ENCODE data around the gene TRMO. TPM values are rescaled to one million over a fixed set of nuclear protein-coding genes. Genes with fewer than 3 reads are reported as not detected.
A peak's percentile ranks its signal among the peaks of the same experiment; 100 is the strongest.
"Not testable (repeated sequence)": the region's sequence is repeated elsewhere in the genome, so short reads cannot be mapped to it uniquely, and the experiment has no call there.

TRMO gene, protein sequence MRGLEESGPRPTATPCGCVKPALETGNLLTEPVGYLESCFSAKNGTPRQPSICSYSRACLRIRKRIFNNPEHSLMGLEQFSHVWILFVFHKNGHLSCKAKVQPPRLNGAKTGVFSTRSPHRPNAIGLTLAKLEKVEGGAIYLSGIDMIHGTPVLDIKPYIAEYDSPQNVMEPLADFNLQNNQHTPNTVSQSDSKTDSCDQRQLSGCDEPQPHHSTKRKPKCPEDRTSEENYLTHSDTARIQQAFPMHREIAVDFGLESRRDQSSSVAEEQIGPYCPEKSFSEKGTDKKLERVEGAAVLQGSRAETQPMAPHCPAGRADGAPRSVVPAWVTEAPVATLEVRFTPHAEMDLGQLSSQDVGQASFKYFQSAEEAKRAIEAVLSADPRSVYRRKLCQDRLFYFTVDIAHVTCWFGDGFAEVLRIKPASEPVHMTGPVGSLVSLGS
- total RNA-seq: 10 to 100 TPM; 40.2 to 51.5 TPM
- polyA plus RNA-seq: 10 to 100 TPM; 11.7 to 18.0 (median 13.8) TPM
- total RNA-seq: 25.7 to 59.1 (median 45.9) reads per million in 6 experiments

DNA sequence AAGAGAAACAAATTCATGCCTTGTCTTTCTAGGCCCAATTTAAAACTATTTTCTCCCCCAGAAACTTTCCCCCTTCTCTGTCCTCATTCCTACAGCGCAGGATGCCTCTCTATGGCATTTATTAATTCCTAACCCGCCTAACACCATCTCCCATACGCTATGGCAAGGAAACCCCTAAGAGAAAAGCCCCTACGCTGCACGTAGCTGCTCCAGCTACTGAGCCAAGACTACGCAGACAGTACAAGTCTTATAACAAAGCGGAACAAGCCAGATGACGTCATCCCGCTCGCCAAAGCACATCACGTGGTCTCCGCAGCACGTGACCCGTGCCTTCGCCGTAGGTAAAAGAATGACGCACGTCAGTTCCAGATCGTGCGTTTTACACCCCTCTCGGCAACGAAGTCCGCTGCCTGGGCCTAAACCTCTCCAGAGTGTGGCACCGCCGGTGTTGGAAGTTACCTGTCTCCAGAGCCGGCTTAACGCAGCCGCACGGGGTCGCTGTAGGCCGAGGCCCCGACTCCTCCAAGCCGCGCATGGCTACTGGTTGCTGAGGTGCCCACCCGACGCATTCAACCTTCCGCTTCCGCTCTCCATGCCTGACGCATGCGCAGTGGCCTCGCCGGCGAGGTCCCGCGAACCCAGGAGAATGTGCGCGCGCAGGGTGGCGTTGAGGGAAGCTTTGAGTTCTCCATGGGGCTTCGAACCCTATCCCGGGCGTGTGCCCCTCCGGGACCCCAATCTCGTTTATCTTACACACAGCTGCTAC is at the start of gene TRMO:
Gene TRMO (minus strand): TSS at position 542 of the 766 bp plus-strand sequence. CDS start 7 bp downstream, at position 535.
- Mint-ChIP-seq H3K36me3 (peaks cover 0 to 5% (median under 1%) of the 10 kb centered on the region in 3 donors), H3K9me3 (no peaks in the 10 kb centered on the region), H3K4me1 (peaks cover 25 to 63% (median 51%) of the 10 kb centered on the region in 4 donors), H3K4me3 (peak within 1 kb of the TSS; percentile 86 to 95 (median 94)), H3K27ac (peak within 1 kb of the TSS; percentile 98 to 99 (median 99)), H3K27me3 (peaks cover 0 to 5% (median 0%) of the 10 kb centered on the region in 5 donors)
- POLR2A ChIA-PET: interaction anchor here (0.6 to 9.2 kb wide), 44 partner anchors 8 to 334 kb away, joined by 3 to 349 read pairs (median 5); partner anchors contain the start of genes ANP32B, CORO2A, HEMGN and NANS
- DNase-seq: peak; percentile 97 to 99 (median 98)
- ATAC-seq: peak; percentile 75 to 79

DNA sequence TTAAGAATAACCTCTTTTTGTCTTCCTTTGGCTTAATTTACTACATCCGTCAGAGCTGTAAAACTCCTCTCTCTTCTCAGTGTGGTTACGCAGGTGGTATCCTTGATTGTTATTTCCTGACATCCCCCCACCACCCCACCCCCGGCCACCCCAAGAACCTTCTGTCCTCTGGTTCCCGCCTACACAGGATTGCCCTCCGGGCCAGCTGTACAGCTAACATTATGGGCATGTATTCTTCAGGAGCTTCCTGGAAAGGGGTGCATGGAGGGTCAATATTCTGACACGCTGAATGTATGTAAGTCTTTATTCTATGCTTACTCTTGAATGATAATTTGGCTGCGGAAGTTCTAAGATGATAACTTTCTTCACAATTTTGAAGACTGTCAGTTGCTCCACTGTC is 47.9 kb upstream of the TRMO start:
- H3K36me3 Mint-ChIP-seq: no peaks in the 10 kb centered on the region
- H3K27ac Mint-ChIP-seq: peak overlapping the region; percentile 55 to 93 (median 85)
- peak; percentile 65 to 83 for ATAC-seq
- peaks cover 5 to 13% (median 10%) of the 10 kb centered on the region in 4 donors for H3K4me1 Mint-ChIP-seq
- POLR2A ChIA-PET: interaction anchor here (1.0 to 2.0 kb wide), 3 partner anchors 11 to 48 kb away, joined by 4 to 12 read pairs (median 5); partner anchors contain the start of genes ANP32B and TRMO
- H3K9me3 Mint-ChIP-seq: peaks cover 0 to 2% (median 0%) of the 10 kb centered on the region in 9 donors
- peak overlapping the region; percentile 34 to 86 (median 72) for H3K4me3 Mint-ChIP-seq
- no peaks in the 10 kb centered on the region for H3K27me3 Mint-ChIP-seq
- DNase-seq: peak in 2 of 10 donors; percentile 37 to 49

DNA sequence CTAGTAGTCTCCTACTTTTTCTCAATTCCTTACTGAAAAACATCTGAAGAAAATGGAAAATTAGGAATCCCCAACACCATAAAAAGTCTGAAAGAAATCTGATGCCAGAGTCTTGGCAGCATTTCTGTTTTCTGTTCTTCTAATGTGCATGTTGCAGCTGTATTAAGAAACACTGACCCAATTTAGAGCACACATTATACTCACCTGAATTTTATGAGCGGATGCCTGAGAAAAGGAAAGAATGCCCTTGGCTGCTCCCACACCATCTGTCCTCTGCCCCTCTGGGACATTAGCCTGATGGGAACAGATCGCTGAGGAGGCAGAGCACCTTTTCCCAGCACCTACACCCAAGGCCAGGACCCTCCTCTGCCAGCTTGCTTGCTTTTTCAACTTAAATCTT is 46.7 kb upstream of the TRMO start:
- H3K27ac Mint-ChIP-seq: peak overlapping the region in 8 of 10 donors; percentile 5 to 80 (median 74)
- H3K9me3 Mint-ChIP-seq: no peaks in the 10 kb centered on the region
- no peaks in the 10 kb centered on the region for H3K27me3 Mint-ChIP-seq
- POLR2A ChIA-PET: interaction anchor here (0.5 to 2.0 kb wide), 3 partner anchors 10 to 48 kb away, joined by 3 to 12 read pairs (median 4); partner anchors contain the start of gene ANP32B
- H3K4me3 Mint-ChIP-seq: peak overlapping the region in 5 of 10 donors; percentile 10 to 45 (median 33)
- no peak for DNase-seq
- H3K4me1 Mint-ChIP-seq: peaks cover 4 to 13% (median 10%) of the 10 kb centered on the region in 4 donors
- H3K36me3 Mint-ChIP-seq: no peaks in the 10 kb centered on the region
- ATAC-seq: no peak

DNA sequence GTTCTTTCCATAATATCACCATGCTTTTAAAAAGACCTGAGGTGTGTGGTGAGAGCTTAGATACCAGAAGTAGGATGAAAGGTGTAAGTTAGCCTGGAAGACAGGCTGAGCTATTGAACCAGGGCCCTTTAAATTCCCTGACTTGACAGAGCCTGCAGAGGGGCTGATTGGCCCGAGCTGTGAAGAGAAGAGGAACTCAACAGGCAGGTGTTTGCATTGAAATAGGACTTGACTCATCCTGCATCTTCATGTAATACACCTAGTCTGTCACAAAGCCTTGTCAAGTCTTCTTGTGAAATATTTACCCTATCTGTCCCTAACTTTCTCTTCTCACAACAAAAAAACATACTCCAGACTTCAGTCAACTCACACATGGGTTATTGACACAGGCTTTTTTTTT is 44.2 kb upstream of the TRMO start:
- ATAC-seq: no peak
- no peak for DNase-seq
- peaks cover 1 to 13% (median 10%) of the 10 kb centered on the region in 4 donors for H3K4me1 Mint-ChIP-seq
- peak overlapping the region in 1 of 10 donors; percentile 71 for H3K27ac Mint-ChIP-seq
- H3K4me3 Mint-ChIP-seq: no peak overlapping the region
- H3K27me3 Mint-ChIP-seq: no peaks in the 10 kb centered on the region
- H3K36me3 Mint-ChIP-seq: no peaks in the 10 kb centered on the region
- POLR2A ChIA-PET: interaction anchor here (1.0 to 1.3 kb wide), 3 partner anchors 17 to 45 kb away, joined by 3 to 4 read pairs (median 4); partner anchors contain the start of gene ANP32B
- no peaks in the 10 kb centered on the region for H3K9me3 Mint-ChIP-seq

DNA sequence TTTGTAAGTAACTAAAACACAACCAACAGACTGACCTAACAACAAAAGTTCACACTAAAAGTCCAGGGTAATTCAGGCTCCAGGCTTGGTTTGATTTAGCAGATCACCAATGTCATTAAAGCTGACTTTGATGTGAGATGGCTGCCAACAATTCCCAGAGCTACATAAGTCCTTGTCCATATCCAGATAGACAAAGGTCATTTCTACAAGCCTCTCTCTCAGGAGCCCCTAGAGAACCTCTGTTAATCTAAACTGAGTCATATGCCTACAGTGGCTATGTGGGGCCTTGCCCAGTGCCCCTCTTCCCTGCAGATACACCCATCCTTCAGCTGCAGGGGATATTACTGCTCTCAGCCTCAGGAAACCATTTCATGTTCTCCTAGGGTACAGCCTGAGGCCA is 42.6 kb upstream of the TRMO start:
- Mint-ChIP-seq H3K36me3 (no peaks in the 10 kb centered on the region), H3K27ac (no peak overlapping the region), H3K9me3 (no peaks in the 10 kb centered on the region), H3K27me3 (no peaks in the 10 kb centered on the region), H3K4me1 (peaks cover 1 to 6% (median 3%) of the 10 kb centered on the region in 4 donors), H3K4me3 (no peak overlapping the region)
- ATAC-seq (no peak), DNase-seq (no peak)
- POLR2A ChIA-PET: no interaction called here

DNA sequence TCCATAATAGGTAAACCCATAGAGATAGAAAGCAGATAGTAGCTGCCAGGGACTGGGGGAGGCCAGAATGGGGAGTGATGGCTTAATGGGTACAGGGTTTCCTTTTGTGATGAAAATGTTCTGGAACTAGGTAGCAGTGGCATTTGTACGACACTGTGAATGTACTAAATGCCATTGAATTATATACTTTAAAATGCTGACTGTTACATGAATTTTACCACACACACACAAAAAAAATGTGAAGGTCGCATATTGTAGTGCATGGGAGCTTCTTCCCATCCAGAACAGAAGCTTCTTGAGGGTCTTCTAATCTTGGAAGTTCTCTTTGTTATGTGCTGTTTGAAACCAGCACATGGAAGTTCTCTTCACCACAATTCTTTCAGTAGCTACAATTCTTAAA is 40.9 kb upstream of the TRMO start:
- H3K9me3 Mint-ChIP-seq: no peaks in the 10 kb centered on the region
- no peaks in the 10 kb centered on the region for H3K36me3 Mint-ChIP-seq
- POLR2A ChIA-PET: interaction anchor here (1.1 kb wide), 1 partner anchor 19 kb away, joined by 6 read pairs; the partner anchor contains the start of gene ANP32B
- DNase-seq (no peak), ATAC-seq (no peak)
- H3K27me3 Mint-ChIP-seq: no peaks in the 10 kb centered on the region
- no peaks in the 10 kb centered on the region for H3K4me1 Mint-ChIP-seq
- no peak overlapping the region for H3K4me3 Mint-ChIP-seq
- no peak overlapping the region for H3K27ac Mint-ChIP-seq

DNA sequence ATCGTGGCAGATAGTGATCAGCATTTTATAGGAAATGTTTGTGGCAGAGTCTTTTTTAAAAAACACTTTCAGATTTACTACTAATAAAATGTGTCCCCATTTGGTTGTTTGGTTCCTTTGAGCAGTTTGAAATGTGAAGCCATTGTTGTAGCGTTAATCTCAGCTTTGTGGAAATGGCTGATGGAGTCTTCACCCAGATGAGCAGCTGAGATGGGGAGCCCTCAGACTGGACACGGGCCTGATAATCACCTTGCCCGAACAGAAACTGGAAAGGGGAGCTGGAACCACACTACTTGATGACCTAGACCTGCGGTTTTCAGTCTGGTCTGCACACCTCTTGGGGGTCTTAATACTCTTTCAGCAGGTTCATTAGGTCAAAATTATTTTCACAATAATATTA is 40.3 kb upstream of the TRMO start:
- Mint-ChIP-seq H3K4me3 (no peak overlapping the region), H3K9me3 (no peaks in the 10 kb centered on the region), H3K27ac (no peak overlapping the region), H3K27me3 (no peaks in the 10 kb centered on the region), H3K4me1 (no peaks in the 10 kb centered on the region), H3K36me3 (no peaks in the 10 kb centered on the region)
- POLR2A ChIA-PET: interaction anchor here (1.1 kb wide), 2 partner anchors 20 to 40 kb away, joined by 5 to 6 read pairs; partner anchors contain the start of genes ANP32B and TRMO
- ATAC-seq: no peak
- no peak for DNase-seq

DNA sequence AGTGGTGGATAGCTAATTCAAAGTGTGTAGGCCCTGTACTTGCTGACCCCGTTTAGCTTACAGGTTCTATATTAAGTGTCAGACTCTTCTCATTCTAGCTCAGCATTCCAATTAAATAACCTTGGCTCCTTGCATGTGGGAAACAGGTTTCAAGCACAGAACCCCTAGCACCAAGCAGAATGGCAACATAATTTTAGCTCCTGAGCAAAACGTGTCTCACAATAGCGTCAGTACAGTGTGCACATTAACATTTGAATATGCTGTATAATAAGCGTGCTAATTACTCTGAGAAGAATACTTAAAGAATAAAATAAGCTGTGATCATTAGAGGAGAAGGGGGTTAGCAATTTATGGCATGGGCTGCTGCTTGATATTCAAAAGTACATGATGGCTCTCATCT is 39.8 kb upstream of the TRMO start:
- Mint-ChIP-seq H3K4me1 (no peaks in the 10 kb centered on the region), H3K4me3 (no peak overlapping the region), H3K36me3 (no peaks in the 10 kb centered on the region), H3K9me3 (no peaks in the 10 kb centered on the region), H3K27me3 (no peaks in the 10 kb centered on the region), H3K27ac (no peak overlapping the region)
- POLR2A ChIA-PET: interaction anchor here (0.5 to 1.1 kb wide), 2 partner anchors 40 to 45 kb away, joined by 3 to 5 read pairs; partner anchors contain the start of gene TRMO
- no peak for ATAC-seq
- DNase-seq: no peak

DNA sequence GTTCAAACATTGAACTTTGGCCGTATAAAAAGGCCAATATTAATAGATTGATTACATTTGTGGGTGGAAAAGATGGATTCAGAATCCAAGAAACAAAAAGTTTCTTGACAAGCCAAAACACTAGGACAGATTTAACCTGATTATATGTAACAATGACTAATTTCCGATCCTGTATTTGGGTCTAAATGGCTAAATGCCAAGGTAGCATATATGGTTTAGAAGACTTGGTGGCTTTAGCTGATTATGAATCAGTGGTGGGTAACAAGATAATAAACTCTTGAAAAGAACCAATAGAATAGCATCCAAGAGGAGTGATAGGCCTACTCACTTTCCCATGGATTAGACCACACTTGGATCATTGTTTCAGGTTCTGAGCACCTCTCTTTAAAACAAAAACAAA is 39.1 kb upstream of the TRMO start:
- Mint-ChIP-seq H3K27me3 (no peaks in the 10 kb centered on the region), H3K4me3 (no peak overlapping the region), H3K4me1 (no peaks in the 10 kb centered on the region), H3K9me3 (no peaks in the 10 kb centered on the region), H3K36me3 (no peaks in the 10 kb centered on the region), H3K27ac (no peak overlapping the region)
- POLR2A ChIA-PET: interaction anchor here (0.5 to 1.1 kb wide), 3 partner anchors 39 to 264 kb away, joined by 3 to 5 read pairs (median 3); partner anchors contain the start of genes TRMO and XPA
- ATAC-seq: no peak
- DNase-seq: no peak

DNA sequence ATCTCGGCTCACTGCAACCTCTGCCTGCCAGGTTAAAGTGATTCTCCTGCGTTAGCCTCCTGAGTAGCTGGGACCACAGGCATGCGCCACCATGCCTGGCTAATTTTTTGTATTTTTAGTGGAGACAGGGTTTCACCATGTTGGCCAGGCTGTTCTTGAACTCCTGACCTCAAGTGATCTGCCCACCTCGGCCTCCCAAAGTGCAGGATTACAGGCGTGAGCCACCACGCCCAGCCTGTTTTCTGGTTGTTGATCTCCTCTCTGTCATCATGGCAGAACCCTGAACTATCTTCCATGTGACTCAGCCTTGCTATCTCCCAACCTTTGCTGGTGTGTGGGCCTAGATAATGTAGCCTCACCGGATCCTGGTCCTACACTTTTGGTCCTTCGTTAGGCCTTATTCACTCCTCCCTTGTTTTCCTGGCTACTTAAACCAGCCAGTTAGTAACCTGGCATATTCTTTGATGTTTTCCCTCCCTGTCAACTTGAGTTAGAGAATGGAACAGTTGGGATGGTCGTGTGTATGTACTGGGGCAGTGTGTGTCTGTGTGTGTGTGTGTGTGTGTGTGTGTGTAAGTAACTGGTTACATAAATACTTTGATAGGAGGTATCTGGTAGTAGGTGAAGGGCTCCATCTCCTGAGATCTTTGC is 38.5 kb upstream of the TRMO start:
- H3K36me3 Mint-ChIP-seq, ATAC-seq, H3K9me3 Mint-ChIP-seq, DNase-seq, H3K27me3 Mint-ChIP-seq, H3K4me1 Mint-ChIP-seq, H3K4me3 Mint-ChIP-seq: not testable (repeated sequence)
- POLR2A ChIA-PET: interaction anchor here (0.7 to 1.9 kb wide), 3 partner anchors 22 to 264 kb away, joined by 3 to 5 read pairs (median 3); partner anchors contain the start of genes ANP32B, TRMO and XPA
- H3K27ac Mint-ChIP-seq: peak overlapping the region in 1 of 10 donors; percentile 25

DNA sequence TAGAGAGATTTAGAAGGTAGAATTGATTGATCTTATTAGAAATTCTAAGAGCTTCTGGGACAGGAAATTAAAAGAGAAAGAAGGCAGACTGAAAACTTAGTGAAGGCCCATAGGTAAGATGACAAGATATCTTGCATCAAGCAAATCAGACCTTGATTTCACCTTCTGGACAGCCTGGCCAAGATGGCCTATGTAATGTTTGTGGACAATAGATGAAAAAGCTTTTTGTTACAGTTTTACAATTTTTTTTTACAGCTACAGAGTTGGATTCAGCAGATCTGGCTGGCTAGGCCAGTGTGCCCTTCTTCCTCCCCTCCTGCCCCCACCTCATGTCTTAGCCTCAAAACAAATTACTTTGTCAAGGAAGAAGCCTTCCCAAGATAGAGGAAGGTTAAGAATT is 37.3 kb upstream of the TRMO start:
- H3K27ac Mint-ChIP-seq: peak overlapping the region in 4 of 10 donors; percentile 3 to 76 (median 53)
- no peak for ATAC-seq
- H3K4me3 Mint-ChIP-seq: no peak overlapping the region
- H3K27me3 Mint-ChIP-seq: no peaks in the 10 kb centered on the region
- H3K9me3 Mint-ChIP-seq: no peaks in the 10 kb centered on the region
- peaks cover 0 to 2% (median under 1%) of the 10 kb centered on the region in 4 donors for H3K4me1 Mint-ChIP-seq
- no peak for DNase-seq
- H3K36me3 Mint-ChIP-seq: no peaks in the 10 kb centered on the region
- POLR2A ChIA-PET: interaction anchor here (0.6 to 1.9 kb wide), 5 partner anchors 9 to 82 kb away, joined by 3 to 5 read pairs (median 3); partner anchors contain the start of genes ANP32B and TRMO
